NCI-H524 treated with DMSO at 0.1 percent for 48 hours (cell line): ENCODE data around the gene SOX4.
"Not testable (repeated sequence)": the region's sequence is repeated elsewhere in the genome, so short reads cannot be mapped to it uniquely, and the experiment has no call there.

Source experiments
- DNase-seq: peaks from one replicate; lab custom pipeline; 2025; lab: John Stamatoyannopoulos, UW

Gene SOX4

DNA sequence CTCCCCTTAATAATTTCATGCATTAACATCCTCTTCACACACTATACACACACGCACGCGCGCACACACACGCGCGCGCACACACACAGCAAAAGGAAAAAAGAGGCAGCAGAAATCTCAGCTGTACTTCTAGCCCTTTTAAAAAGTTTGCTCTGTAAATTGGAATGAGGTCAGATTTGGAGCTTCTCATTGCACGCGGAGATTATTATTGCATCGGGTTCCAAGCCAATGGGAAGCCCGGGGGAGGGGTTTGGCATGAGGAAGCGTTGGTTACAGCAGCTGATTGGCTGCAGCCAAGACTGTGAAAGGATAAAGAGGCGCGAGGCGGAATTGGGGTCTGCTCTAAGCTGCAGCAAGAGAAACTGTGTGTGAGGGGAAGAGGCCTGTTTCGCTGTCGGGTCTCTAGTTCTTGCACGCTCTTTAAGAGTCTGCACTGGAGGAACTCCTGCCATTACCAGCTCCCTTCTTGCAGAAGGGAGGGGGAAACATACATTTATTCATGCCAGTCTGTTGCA lies at the start of gene SOX4:
Gene SOX4 (plus strand): TSS at position 340 of the 515 bp plus-strand sequence. CDS start 784 bp downstream, outside the sequence.
- peak; percentile 98 for DNase-seq

DNA sequence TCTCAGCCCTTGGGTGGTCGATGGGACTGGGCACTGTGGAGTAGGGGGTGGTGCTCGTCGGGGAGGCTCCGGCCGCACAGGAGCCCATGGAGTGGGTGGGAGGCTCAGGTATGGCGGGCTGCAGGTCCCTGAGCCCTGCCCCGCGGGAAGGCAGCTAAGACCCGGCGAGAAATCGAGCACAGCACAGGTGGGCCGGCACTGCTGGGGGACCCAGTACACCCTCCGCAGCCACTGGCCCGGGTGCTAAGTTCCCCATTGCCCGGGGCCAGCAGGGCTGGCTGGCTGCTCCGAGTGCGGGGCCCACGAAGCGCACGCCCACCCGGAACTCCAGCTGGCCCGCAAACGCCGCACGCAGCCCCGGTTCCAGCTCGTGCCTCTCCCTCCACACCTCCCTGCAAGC lies 41.3 kb upstream of the SOX4 start:
- DNase-seq, result not testable (repeated sequence)

GRCh38 chr6:21554286-21554685 lies 39.3 kb upstream of the SOX4 start:
- no peak for DNase-seq

DNA sequence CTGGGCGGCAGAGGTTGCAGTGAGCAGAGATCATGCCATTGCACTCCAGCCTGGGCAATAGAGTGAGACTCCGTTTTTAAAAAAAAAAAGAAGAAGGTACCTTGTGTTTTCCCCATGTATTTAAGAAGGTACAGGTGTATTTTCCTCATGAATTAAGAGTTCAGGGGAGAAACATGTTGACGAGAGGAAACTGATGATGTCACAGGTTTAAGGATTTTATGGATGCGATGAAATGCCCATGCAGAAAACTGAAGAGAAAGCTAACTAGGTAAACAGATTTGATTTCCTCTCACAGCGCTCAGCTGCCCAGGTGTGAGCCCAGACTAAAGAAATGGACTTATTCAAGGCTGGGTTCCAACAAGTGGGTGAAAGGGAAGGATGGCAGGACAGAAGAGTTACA lies 38.4 kb upstream of the SOX4 start:
- no peak for DNase-seq

DNA sequence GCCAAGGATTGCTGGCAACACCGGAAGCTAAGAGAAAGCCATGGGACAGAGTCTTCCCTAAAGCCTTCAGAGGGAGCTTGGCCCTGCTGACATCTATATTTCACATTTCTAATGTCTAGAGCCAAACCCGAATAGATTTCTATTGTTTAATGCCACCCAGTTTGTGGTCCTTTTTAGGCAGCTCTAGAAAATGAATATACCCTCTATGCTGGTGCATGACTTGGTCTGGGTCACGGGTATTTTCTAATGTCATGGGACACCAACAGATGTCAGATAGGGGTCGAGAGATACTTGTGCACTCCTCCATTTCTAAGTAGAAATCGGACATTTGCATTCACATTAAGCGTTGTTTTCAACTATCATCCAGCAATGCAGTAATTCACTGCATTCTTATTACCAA lies 37.0 kb upstream of the SOX4 start:
- DNase-seq, result no peak

DNA sequence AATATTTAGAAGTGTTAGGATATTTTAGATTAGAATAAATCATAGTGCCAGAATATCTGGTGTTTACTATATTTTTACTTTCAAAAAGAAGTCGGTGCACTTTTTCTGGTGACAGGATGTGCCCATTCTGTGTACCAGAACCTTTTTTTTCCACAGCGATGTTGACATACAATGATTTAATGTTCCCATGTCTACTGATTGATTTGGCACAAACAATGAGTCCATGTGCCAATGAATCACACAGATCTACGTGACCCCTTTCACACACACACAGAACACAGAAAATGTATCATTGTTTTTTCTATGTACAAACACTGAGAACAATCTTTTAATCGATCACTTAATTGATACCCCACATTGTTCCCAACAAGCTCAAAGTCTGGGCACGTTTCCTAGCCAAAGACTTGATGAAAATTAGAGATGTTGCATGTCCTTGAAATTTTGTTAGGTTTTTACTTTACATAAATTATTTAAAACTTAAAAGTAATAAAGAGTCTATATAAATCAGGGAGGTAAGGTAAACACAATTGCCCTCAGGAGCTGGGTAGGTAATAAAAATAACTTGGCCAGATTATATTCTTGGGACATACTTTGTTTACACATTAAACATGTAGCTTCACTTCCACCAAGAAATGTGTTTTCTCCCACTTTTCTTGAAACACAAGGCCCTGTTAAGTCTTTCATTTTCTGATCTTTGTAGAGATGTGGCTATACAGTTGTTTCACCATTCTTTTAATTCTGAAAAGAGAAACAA lies 36.4 kb upstream of the SOX4 start:
- DNase-seq, result no peak

DNA sequence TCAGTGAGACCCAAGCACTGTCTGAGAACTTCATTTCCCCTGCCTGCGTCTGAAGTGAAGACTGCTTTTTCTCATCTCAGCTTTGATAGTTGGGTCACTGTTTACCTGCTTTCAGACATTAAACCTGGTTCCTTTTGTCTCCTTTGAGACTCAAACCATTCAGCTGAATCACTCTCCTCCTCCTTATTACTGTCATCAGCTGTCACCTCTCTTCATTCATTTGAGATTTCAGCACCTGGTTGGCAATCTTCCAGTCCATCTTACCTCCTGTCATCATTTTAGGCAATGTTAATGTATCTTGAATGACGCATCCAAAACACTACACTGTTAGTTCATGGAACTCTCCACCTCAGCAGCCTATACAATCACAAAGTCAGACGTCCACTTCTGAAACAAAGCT lies 34.3 kb upstream of the SOX4 start:
- no peak for DNase-seq

GRCh38 chr6:21560249-21560648 lies 33.3 kb upstream of the SOX4 start:
- no peak for DNase-seq

- DNase-seq, result no peak
These were observed 28.1 kb upstream of the SOX4 start for GRCh38 chr6:21565431-21565830.

- DNase-seq, result no peak
These were observed 15.0 kb upstream of the SOX4 start for GRCh38 chr6:21578523-21578922.

- DNase-seq, result no peak
These were observed 10.9 kb upstream of the SOX4 start for GRCh38 chr6:21582651-21583050.

DNA sequence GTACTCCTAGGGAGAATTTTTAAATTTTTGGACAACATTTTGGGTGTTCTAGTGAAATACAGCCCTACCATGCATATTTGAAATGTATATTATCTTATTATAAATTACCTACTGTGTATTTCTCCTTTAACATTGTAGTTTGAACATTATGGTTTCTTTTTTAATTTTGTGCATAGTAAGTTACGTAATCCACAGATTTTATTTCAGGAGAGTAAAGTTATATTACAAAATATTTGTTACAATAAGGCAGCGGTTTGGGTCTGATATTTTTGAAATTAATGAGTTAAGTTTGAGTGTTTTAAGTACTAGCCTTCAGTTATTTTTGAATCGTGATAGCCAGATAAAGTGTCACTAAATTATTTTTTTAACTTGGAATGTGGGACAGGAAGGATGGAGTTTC lies 7.3 kb upstream of the SOX4 start:
- no peak for DNase-seq

DNA sequence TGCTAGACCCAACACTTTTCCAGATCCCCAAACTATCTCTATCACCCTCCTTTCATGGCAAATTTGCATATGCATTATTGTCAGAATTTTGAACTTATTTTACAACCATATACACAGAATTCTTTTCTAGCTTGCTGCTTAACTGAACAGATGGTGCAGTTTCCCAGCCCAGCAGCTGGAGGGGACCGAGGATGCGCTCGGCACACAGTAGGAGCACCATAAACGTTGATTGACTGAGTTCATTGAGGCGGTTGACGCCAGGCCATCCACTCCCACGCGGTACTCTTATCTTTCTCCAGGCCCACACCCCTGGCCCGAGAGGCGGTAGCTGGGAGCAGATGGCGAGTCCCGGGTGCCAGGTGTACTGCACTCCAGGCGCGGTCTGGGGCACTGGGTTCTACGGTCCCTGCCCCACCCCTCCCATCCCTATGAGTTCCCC lies 6.8 kb upstream of the SOX4 start:
- DNase-seq, result peak; percentile 80

DNA sequence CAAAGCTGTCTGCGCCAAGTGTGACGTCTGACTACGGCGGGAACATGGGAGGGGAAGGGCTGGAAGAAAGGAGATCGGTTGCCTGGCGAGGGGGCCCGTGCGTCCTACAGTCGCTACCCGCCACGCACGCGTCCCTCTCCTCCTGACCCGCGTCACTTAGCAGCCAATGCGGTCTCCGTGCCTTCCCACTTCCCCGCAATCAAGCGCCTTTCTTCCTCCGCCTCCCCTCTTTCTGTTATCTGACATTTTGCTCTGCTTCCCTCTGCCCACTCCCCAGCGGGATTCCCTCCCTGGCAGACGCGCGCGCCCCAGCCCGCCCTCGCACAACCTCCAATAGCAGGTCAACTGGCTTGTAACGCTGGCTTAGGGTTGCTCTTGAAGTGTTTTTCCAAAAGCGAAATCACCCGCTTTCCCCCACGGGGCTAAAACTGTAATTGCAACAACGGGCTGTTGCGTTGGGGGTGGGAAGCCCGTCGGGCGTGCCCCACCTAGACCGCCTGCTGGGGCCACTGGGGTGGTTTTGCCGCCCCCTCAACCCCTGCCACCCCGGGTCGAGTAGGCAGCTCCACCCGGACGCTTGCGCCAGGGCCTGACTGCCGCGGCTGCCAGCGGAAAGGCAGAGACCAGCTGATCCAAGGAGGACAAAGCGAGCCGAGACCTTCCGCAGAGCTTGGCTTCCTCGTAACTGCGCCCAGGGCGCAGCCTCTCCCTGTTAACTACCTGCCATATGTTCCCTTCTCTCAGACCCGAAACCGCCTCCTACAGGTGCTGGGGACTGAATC lies 6.2 kb upstream of the SOX4 start:
- peak; percentile 75 for DNase-seq

DNA sequence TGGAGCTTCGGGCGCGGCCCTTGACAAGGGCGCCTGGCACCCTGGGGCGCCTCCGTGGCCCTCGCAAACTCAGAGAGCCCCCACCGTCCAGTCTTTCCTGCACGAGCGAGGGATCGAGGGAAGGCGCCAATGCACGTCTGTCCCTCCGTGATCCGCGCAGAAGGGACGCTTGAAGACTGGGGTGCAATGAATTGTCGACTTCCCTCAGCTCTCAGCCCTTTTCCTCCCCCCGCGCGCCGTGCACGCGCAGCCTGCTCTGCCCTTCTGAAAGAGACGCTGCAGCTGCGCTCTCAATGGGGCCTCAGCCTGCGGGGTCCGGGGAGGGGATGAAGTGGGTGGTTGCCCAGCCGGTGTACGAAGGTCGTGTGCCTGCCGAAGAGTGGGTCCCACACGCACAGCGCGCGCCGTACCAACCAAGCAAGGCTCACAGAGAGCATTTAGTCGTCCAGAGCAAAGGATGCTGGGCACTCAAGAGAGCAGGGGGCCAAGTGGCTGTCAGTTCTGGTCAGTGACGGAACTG lies 5.5 kb upstream of the SOX4 start:
- peak; percentile 58 for DNase-seq

- DNase-seq, result peak; percentile 74
These were observed 4.8 kb upstream of the SOX4 start for GRCh38 chr6:21588481-21589351.

DNA sequence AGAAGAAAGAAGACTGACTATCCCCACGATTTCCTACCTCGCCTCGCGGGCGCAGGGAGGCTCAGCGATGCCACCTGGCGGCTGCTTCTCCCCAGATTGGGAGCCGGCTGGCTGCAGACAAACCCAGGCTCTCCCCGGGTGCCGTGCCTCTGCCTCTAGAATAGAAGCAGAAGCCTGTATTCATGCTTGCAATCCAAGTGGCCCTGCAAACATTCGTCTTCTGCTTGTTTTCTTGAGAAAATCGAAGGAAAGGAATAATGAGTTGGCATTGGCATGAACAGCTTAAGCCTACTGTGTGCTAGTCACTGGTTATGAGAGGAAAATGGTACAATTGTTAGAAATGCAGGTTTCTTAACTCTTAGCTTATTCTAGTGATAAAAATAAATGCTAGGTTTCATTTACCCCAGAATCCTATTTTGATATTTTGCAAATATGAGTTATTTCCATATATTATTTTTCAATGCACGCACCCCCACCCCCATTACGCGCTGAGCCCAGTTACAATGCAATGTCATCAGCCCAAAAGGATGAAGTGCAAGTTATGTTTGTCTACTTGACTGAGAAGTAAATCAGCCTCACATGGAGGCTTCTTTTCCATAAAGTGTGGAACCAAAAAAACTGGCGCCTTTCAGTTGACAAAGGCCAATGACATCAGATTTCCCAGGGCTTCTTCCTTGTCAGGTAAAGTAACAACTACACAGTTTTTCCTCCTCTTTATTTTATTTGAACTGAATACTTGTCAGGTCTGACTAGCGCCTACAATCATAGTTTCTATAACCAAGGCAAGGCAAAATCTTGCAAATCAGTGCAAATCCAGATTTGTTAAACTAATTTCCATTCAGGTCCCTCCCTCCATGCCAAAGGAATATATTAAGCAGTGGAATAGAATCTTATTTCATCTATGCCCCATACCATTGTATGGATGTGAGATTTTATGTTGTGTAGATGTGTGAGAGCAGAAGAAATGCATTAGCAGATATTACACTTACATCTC lies 3.9 kb upstream of the SOX4 start:
- DNase-seq, result peak; percentile 74

- DNase-seq, result no peak
These were observed 3.2 kb upstream of the SOX4 start for GRCh38 chr6:21590346-21590745.

GRCh38 chr6:21591446-21591845 lies 2.1 kb upstream of the SOX4 start:
- DNase-seq, result no peak

DNA sequence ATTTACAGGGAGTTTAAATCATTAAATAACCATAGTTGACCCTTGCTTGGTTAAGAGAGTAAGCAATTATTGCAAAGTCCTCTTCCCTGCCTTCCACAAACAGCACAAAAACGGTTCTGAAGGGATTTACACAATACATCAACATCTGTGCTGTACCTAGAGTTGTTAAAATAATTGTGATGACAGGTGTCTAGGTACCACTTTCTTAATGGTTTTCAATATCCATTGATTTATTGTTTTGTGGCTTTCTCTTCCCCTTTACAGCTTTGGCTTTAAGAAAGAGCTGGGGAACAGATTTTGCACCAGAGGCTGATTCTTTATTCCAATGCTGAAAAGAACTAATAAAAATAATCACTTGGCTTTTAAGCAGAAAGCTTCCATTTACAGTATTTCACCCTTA lies 598 bp upstream of the SOX4 start:
- no peak for DNase-seq
